DND-41 (cell line): ENCODE measurements around the gene VWA1.

Experiments
- CTCF ChIP-seq: IDR thresholded peaks from 2 replicates; pipeline ENCODE4 v1.5.1; 2012; ENCODE audit warnings: borderline replicate concordance, low read length, moderate library complexity, mild to moderate bottlenecking; ENCODE audit not compliant: poor library complexity, severe bottlenecking; ENCODE audit errors: extremely low read depth
- EZH2 ChIP-seq: IDR thresholded peaks from 3 replicates; pipeline ENCODE4 v1.6.1; 2012; ENCODE audit warnings: borderline replicate concordance, low read depth, mild to moderate bottlenecking, moderate library complexity, low read length, inconsistent platforms; ENCODE audit not compliant: severe bottlenecking

- no peak for TF ChIP-seq EZH2
- no peak for TF ChIP-seq CTCF
Measured at GRCh38 chr1:1491601-1492000, 56.1 kb downstream of the VWA1 start.
